Measurements from ENCODE around the gene POLDIP2.
A peak's percentile ranks its signal among the peaks of the same experiment; 100 is the strongest.

GRCh38 chr17:28405632-28406472 is 48.5 kb upstream of the POLDIP2 start, which contains the start of gene SLC46A1:
- TF ChIP-seq POLR2A (IDR thresholded peaks at IDR 0.05) (peak in 1 of 4 donors; percentile 69), EP300 (IDR thresholded peaks at IDR 0.05) (no peak), CTCF (IDR thresholded peaks at IDR 0.05) (peak in 1 of 6 experiments; percentile 13)

All from upper lobe of left lung (tissue), 4 donors.